Endothelial cell of umbilical vein (primary cell): ENCODE measurements around the gene GALT. TPM values are rescaled to one million over a fixed set of nuclear protein-coding genes. Genes with fewer than 3 reads are reported as not detected.

ENCODE experiments used
- BruUV-seq: library from RNA; stranded (reverse); fragments of 400-500 nt; replicated peaks from 2 replicates; lab custom pipeline; 2021; lab: Mats Ljungman, UMichigan
- CTCF ChIA-PET: fragments of 300-600, 350-600 bp; sonication (Branson Sonifier 250); formaldehyde crosslinking; loops from one replicate; lab custom pipeline; 2021; ENCODE audit warnings: antibody characterized with exemption, inconsistent platforms; lab: Charles Lee
- POLR2A ChIA-PET: fragments of 300-600, 350-600 bp; sonication (Branson Sonifier 250); formaldehyde crosslinking; loops from one replicate; lab custom pipeline; 2021; ENCODE audit warnings: antibody characterized with exemption, inconsistent platforms; lab: Charles Lee
- DNase-seq: peaks from one replicate; pipeline ENCODE4 v3.0.0-alpha.2; 2011; ENCODE audit warnings: low read depth, low spot score
- FAIRE-seq: peaks from 2 replicates; lab custom pipeline; 2011; peaks lifted over from hg19 to GRCh38; lab: Jason Lieb, UNC
- H2AFZ ChIP-seq: 2 replicates; pipeline ENCODE4 v1.6.0; 2012; ENCODE audit warnings: low read depth, low read length, control low read depth, inconsistent platforms
- H3K27ac ChIP-seq: 2 replicates; pipeline ENCODE4 v1.5.1; 2011; ENCODE audit warnings: low read depth, mild to moderate bottlenecking, control low read depth, low read length, moderate library complexity; ENCODE audit not compliant: insufficient read depth
- H3K27me3 ChIP-seq, 2 experiments: 2 replicates each; pipeline versions ENCODE4 v1.6.0 to v1.6.1; 2011; ENCODE audit warnings: low read length in 2 of 2, mixed read lengths in 1 of 2; ENCODE audit not compliant: control insufficient read depth in 2 of 2, insufficient read depth in 2 of 2
- H3K36me3 ChIP-seq, 2 experiments: 2 replicates in 1 of 2; 3 replicates in 1 of 2; pipeline ENCODE4 v1.5.1; 2011; ENCODE audit warnings: low read length in 2 of 2, mild to moderate bottlenecking in 1 of 2, moderate library complexity in 1 of 2; ENCODE audit not compliant: control insufficient read depth in 2 of 2, insufficient read depth in 2 of 2; ENCODE audit errors: extremely low read depth in 1 of 2
- H3K4me1 ChIP-seq: 3 replicates; pipeline ENCODE4 v1.5.1; 2011; ENCODE audit warnings: mild to moderate bottlenecking, low read length; ENCODE audit not compliant: control insufficient read depth, insufficient read depth; ENCODE audit errors: extremely low read depth
- H3K4me2 ChIP-seq: 2 replicates; pipeline ENCODE4 v1.6.1; 2011; ENCODE audit warnings: low read length, control low read depth, mixed read lengths; ENCODE audit not compliant: insufficient read depth
- H3K4me3 ChIP-seq, 3 experiments: fragments of 200-600 bp in 1 of 3; sonication (generic), shearing (Covaris generic) in 1 of 3; replicated peaks in 1 of 3; 2 replicates each; pipeline ENCODE4 v1.5.1; 2011 to 2016; ENCODE audit warnings: control low read depth in 3 of 3, low read length in 3 of 3, mild to moderate bottlenecking in 2 of 3, inconsistent platforms in 1 of 3, low read depth in 1 of 3, moderate library complexity in 1 of 3; ENCODE audit not compliant: insufficient read depth in 1 of 3
- H3K79me2 ChIP-seq: 2 replicates; pipeline ENCODE4 v1.6.0; 2012; ENCODE audit warnings: low read length, inconsistent platforms; ENCODE audit not compliant: control insufficient read depth, insufficient read depth
- H3K9ac ChIP-seq: replicated peaks from 2 replicates; pipeline ENCODE3; 2011; ENCODE audit warnings: low read length, control low read depth; ENCODE audit not compliant: insufficient read depth; ENCODE audit errors: extremely low read depth
- H3K9me1 ChIP-seq: replicated peaks from 3 replicates; pipeline ENCODE4 v1.6.0; 2011; ENCODE audit warnings: mild to moderate bottlenecking, low read length; ENCODE audit not compliant: control insufficient read depth, insufficient read depth; ENCODE audit errors: extremely low read depth
- H3K9me3 ChIP-seq: replicated peaks from 2 replicates; pipeline ENCODE4 v1.5.1; 2012; ENCODE audit warnings: low read length, inconsistent platforms; ENCODE audit not compliant: control insufficient read depth, insufficient read depth
- H4K20me1 ChIP-seq: replicated peaks from 2 replicates; pipeline ENCODE3; 2011; ENCODE audit warnings: mild to moderate bottlenecking, low read length; ENCODE audit not compliant: control insufficient read depth, insufficient read depth; ENCODE audit errors: extremely low read depth
- CTCF ChIP-seq, 2 donors: IDR thresholded peaks; 1 replicate in 1 of 2; 2 replicates in 1 of 2; pipeline ENCODE4 v1.5.1; 2011; ENCODE audit warnings: low read length in 2 of 2, mild to moderate bottlenecking in 2 of 2, moderate library complexity in 2 of 2, control low read depth in 1 of 2, inconsistent platforms in 1 of 2, low read depth in 1 of 2; ENCODE audit not compliant: insufficient read depth in 1 of 2; ENCODE audit errors: extremely low read depth in 1 of 2
- EZH2 ChIP-seq: IDR thresholded peaks from 2 replicates; pipeline ENCODE4 v1.6.1; 2012; ENCODE audit warnings: borderline replicate concordance, low read depth, mild to moderate bottlenecking, moderate library complexity, low read length, inconsistent platforms; ENCODE audit not compliant: severe bottlenecking
- FOS ChIP-seq: IDR thresholded peaks from 2 replicates; pipeline ENCODE4 v1.6.1; 2011; ENCODE audit warnings: mild to moderate bottlenecking, low read length, moderate library complexity, borderline replicate concordance; ENCODE audit not compliant: insufficient read depth
- GATA2 ChIP-seq: IDR thresholded peaks from 2 replicates; pipeline ENCODE4 v1.7.0; 2011; ENCODE audit warnings: low read depth, mild to moderate bottlenecking, moderate library complexity, mixed read lengths, low read length; ENCODE audit not compliant: insufficient read length, insufficient read depth
- JUN ChIP-seq: IDR thresholded peaks from 2 replicates; pipeline ENCODE4 v1.6.1; 2011; ENCODE audit warnings: borderline replicate concordance, low read depth; ENCODE audit not compliant: insufficient read length, insufficient read depth
- MAX ChIP-seq: IDR thresholded peaks from 2 replicates; pipeline ENCODE4 v1.6.1; 2011; ENCODE audit not compliant: insufficient read depth, insufficient read length
- MYC ChIP-seq: IDR thresholded peaks from one replicate; pipeline ENCODE4 v1.6.1; 2011; ENCODE audit warnings: mild to moderate bottlenecking, low read depth, low read length
- POLR2A ChIP-seq: IDR thresholded peaks from 2 replicates; pipeline ENCODE4 v1.6.1; 2012; ENCODE audit warnings: low read depth, mild to moderate bottlenecking, control low read depth, low read length
- POLR2AphosphoS5 ChIP-seq: IDR thresholded peaks from 2 replicates; pipeline ENCODE4 v1.6.1; 2012; ENCODE audit warnings: low read depth, mild to moderate bottlenecking, control low read depth, low read length, moderate library complexity; ENCODE audit not compliant: insufficient read depth
- dilution Hi-C: fragments of 300-500 bp; cut with MboI; formaldehyde crosslinking; loops from one replicate; pipeline ENCODE4 v1.15.0; 2019; ENCODE audit warnings: low sequenced_read_pairs; ENCODE audit not compliant: extremely low pct_ligation_motif_present
- intact Hi-C: fragments of 100-400 bp; cut with micrococcal nuclease; formaldehyde crosslinking; loops from one replicate; pipeline ENCODE4 v1.10.0; 2022
- polyA plus RNA-seq, 4 experiments: library from polyadenylated mRNA; depleted of rRNA in 3 of 4; stranded (reverse) in 3 of 4; unstranded in 1 of 4; fragments of >200 nt; gene quantifications; 2 replicates each; pipeline versions ENCODE4 v1.2.1 to v1.2.3, GENCODE V29; 2011 to 2012; ENCODE audit warnings: missing spikeins in 1 of 4
- total RNA-seq: library from RNA; stranded (reverse); gene quantifications from 2 replicates; pipeline ENCODE4 v1.2.3, GENCODE V29; 2021

GALT gene
- total and polyA plus RNA-seq, 2 donors (not counting 3 experiments of a cell fraction or from before 2014, with no cell fraction given), result 36.6 to 58.5 TPM

- intact Hi-C loops (no loop called here), dilution Hi-C loops (no loop called here)
- Histone ChIP-seq H3K4me3 (no peak overlapping the region), H3K9me1 (no peaks in the 10 kb centered on the region), H3K4me2 (no peak overlapping the region), H2AFZ (no peak overlapping the region), H3K27ac (no peak overlapping the region), H3K4me1 (no peaks in the 10 kb centered on the region), H3K9me3 (no peaks in the 10 kb centered on the region), H4K20me1 (no peaks in the 10 kb centered on the region), H3K79me2 (no peaks in the 10 kb centered on the region), H3K9ac (no peak overlapping the region), H3K36me3 (no peaks in the 10 kb centered on the region), H3K27me3 (peaks cover 2 to 3% of the 10 kb centered on the region in 2 experiments)
- FAIRE-seq (no peak), DNase-seq (no peak)
- POLR2A ChIA-PET, result no interaction called here
- BruUV-seq, result no TSS peak
- no peak for TF ChIP-seq JUN
- TF ChIP-seq EZH2, result no peak
- TF ChIP-seq MYC, result no peak
- TF ChIP-seq MAX, result no peak
- no peak for TF ChIP-seq POLR2A
- no peak for TF ChIP-seq GATA2
- TF ChIP-seq CTCF (IDR thresholded peaks at IDR 0.05; ENCODE audit: extremely low read depth in 1 of 2, insufficient read depth in 1 of 2, low read depth in 1 of 2, low read length in 2 of 2), result no peak
- no peak for TF ChIP-seq POLR2AphosphoS5
- no peak for TF ChIP-seq FOS
- CTCF ChIA-PET, result interaction anchor here (1.3 kb wide), 1 partner anchor 18 kb away, joined by 4 read pairs; no protein-coding TSS in a partner anchor
Measured at GRCh38 chr9:34684145-34684544, 37.7 kb downstream of the GALT start.
